ENCODE data around the gene ADAMTSL1. TPM values are rescaled to one million over a fixed set of nuclear protein-coding genes. Genes with fewer than 3 reads are reported as not detected.

Gene ADAMTSL1
- total RNA-seq, 2 donors from 2014 or later: 3.4 to 3.8 TPM

DNA sequence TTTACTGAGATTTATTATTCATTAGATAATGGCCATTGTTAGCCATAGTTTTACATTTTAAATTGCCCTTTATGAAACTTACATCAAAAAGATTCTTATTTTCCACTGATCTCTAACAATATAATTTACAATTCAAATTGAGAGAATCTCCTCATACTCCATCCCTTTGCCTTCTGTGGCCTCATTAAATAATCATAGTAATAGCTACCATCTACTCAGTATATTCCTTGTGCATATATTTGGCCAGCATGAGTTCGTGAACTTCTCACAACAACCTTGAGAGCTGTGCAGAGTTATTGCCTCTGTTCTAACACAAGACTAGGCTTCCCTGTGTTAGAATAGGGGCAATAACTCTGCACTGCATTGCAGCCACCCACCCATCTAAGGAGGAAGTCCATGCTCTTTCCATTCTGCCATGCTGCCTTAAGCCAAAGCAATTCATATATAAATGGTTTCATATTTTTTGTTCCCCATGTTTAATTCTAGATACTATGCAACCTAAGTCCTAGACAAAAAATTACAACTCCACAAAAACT, 99.1 kb downstream of the ADAMTSL1 start:
- H3K4me3 ChIP-seq: no peak overlapping the region
- no peaks in the 10 kb centered on the region for H3K9me3 ChIP-seq
- TF ChIP-seq CTCF (IDR thresholded peaks at IDR 0.05): no peak
- no peak for DNase-seq (ENCODE audit: low spot score)
- H3K4me1 ChIP-seq: no peaks in the 10 kb centered on the region
- no peaks in the 10 kb centered on the region for H3K27me3 ChIP-seq
- H3K36me3 ChIP-seq: no peaks in the 10 kb centered on the region
- H3K27ac ChIP-seq: no peak overlapping the region

GRCh38 chr9:18575686-18576085, 101.7 kb downstream of the ADAMTSL1 start:
- TF ChIP-seq CTCF (IDR thresholded peaks at IDR 0.05): no peak
- DNase-seq (ENCODE audit: low spot score): no peak
- Histone ChIP-seq H3K36me3 (no peaks in the 10 kb centered on the region), H3K27me3 (no peaks in the 10 kb centered on the region), H3K9me3 (no peaks in the 10 kb centered on the region), H3K4me1 (no peaks in the 10 kb centered on the region), H3K4me3 (no peak overlapping the region), H3K27ac (no peak overlapping the region)

- Histone ChIP-seq H3K9me3 (no peaks in the 10 kb centered on the region), H3K4me3 (no peak overlapping the region), H3K36me3 (no peaks in the 10 kb centered on the region), H3K27ac (no peak overlapping the region), H3K4me1 (no peaks in the 10 kb centered on the region), H3K27me3 (no peaks in the 10 kb centered on the region)
- DNase-seq (ENCODE audit: low spot score): no peak
- TF ChIP-seq CTCF (IDR thresholded peaks at IDR 0.05): no peak
Measured at GRCh38 chr9:18579536-18579935, 105.6 kb downstream of the ADAMTSL1 start.

DNA sequence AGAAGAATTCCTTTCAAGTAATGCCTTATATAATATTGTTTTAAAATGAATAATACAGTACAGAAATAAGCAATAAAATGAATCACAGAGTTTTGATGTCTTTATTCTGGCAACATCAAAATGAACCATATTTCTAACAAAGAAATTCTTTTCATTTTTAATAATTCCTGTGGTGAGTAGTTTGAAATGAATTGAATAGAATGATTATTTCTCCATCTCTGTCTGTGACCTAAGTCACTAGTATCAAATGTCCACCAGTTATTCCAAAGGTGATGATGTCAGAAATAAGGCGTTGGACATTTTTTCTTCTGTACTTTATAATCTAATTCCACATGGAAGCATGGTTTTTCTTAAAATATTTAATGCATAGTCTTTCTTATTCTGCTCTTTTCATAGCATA, 106.2 kb downstream of the ADAMTSL1 start:
- no peak for TF ChIP-seq CTCF (IDR thresholded peaks at IDR 0.05)
- H3K27ac ChIP-seq: no peak overlapping the region
- H3K9me3 ChIP-seq: no peaks in the 10 kb centered on the region
- no peaks in the 10 kb centered on the region for H3K36me3 ChIP-seq
- no peaks in the 10 kb centered on the region for H3K27me3 ChIP-seq
- no peak for DNase-seq (ENCODE audit: low spot score)
- no peaks in the 10 kb centered on the region for H3K4me1 ChIP-seq
- H3K4me3 ChIP-seq: no peak overlapping the region

DNA sequence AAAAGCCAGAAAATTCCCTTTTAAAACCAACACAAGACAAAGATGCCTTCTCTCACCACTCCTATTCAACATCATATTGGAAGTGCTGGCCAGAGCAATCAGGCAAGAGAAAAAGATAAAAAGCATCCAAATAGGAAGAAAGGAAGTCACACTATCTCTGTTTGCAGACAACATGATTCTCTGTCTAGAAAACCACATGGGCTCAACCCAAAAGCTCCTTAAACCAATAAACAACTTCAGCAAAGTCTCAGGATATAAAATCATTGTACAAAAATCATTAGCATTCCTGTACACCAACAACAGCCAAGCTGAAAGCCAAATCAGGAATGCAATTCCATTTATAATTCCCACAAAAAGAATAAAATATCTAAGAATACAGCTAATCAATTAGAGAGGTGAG, 112.0 kb downstream of the ADAMTSL1 start:
- Histone ChIP-seq H3K27me3 (no peaks in the 10 kb centered on the region), H3K4me1 (no peaks in the 10 kb centered on the region), H3K36me3 (no peaks in the 10 kb centered on the region), H3K27ac (no peak overlapping the region), H3K9me3 (peaks cover 0 to 4% of the 10 kb centered on the region in 2 donors), H3K4me3 (no peak overlapping the region)
- DNase-seq (ENCODE audit: low spot score): no peak
- no peak for TF ChIP-seq CTCF (IDR thresholded peaks at IDR 0.05)

GRCh38 chr9:18588002-18588401, 114.0 kb downstream of the ADAMTSL1 start:
- H3K4me1 ChIP-seq: no peaks in the 10 kb centered on the region
- DNase-seq (ENCODE audit: low spot score): no peak
- no peak overlapping the region for H3K4me3 ChIP-seq
- no peaks in the 10 kb centered on the region for H3K36me3 ChIP-seq
- no peak overlapping the region for H3K27ac ChIP-seq
- no peaks in the 10 kb centered on the region for H3K27me3 ChIP-seq
- no peak for TF ChIP-seq CTCF (IDR thresholded peaks at IDR 0.05)
- peaks cover 0 to 18% of the 10 kb centered on the region in 2 donors for H3K9me3 ChIP-seq

All from right atrium auricular region (tissue), 2 donors.